Measurements from ENCODE around the gene MCUB. TPM values are rescaled to one million over a fixed set of nuclear protein-coding genes. Genes with fewer than 3 reads are reported as not detected.

MCUB gene
- total and polyA plus RNA-seq, 7 donors = 4.2 to 18.0 (median 8.2) TPM

DNA sequence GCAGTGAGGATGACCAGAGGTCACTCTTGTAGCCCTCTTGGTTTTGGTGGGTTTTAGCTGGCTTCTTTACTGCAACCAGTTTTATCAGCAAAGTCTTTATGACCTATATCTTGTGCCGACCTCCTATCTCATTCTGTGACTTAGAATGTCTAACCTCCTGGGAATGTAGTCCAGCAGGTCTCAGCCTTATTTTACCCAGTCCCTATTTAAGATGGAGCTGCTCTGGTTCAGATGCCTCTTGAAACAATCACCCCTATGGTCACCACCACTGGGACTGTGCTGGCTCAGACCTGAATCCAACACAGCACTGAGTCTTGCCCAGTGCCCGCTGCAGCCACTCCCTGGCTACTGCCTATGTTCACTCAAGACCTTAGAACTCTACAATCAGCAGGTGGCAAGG, 49.4 kb downstream of the MCUB start:
- no peak overlapping the region for H3K4me3 ChIP-seq
- TF ChIP-seq EP300 (IDR thresholded peaks at IDR 0.05) = no peak
- no peak for TF ChIP-seq POLR2AphosphoS5 (IDR thresholded peaks at IDR 0.05)
- no peak for TF ChIP-seq POLR2A (IDR thresholded peaks at IDR 0.05)
- TF ChIP-seq, protein P1, sequence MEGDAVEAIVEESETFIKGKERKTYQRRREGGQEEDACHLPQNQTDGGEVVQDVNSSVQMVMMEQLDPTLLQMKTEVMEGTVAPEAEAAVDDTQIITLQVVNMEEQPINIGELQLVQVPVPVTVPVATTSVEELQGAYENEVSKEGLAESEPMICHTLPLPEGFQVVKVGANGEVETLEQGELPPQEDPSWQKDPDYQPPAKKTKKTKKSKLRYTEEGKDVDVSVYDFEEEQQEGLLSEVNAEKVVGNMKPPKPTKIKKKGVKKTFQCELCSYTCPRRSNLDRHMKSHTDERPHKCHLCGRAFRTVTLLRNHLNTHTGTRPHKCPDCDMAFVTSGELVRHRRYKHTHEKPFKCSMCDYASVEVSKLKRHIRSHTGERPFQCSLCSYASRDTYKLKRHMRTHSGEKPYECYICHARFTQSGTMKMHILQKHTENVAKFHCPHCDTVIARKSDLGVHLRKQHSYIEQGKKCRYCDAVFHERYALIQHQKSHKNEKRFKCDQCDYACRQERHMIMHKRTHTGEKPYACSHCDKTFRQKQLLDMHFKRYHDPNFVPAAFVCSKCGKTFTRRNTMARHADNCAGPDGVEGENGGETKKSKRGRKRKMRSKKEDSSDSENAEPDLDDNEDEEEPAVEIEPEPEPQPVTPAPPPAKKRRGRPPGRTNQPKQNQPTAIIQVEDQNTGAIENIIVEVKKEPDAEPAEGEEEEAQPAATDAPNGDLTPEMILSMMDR (IDR thresholded peaks at IDR 0.05) = no peak
- no peak for DNase-seq
- no peaks in the 10 kb centered on the region for H3K36me3 ChIP-seq
- no peaks in the 10 kb centered on the region for H3K4me1 ChIP-seq
- H3K27ac ChIP-seq = no peak overlapping the region
- no peaks in the 10 kb centered on the region for H3K9me3 ChIP-seq
- intact Hi-C loops (cut with DNase I) = no loop called here
- WGBS, 2 donors = 86 to 93% methylated on average over 2 of the region's 2 CpGs
- H3K27me3 ChIP-seq = no peaks in the 10 kb centered on the region

DNA sequence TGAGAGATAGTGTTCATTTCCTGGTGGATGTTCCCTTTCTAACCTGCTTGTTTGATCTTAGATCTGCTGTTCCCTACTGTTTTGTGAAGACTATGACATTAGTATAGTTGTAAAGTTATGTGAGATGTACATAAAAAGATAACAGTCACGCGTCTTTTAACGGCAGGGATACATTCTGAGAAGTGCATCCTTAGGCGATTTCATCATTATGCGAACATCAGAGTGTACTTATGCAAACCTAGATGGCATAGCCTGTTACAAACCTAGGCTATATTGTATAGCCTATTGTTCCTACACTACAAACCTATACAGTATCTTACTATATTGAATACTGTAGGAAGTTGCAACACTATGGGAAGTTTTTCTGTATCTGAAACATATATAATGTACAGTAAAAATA, 50.4 kb downstream of the MCUB start:
- H3K27me3 ChIP-seq = no peaks in the 10 kb centered on the region
- H3K27ac ChIP-seq = no peak overlapping the region
- no peaks in the 10 kb centered on the region for H3K4me1 ChIP-seq
- intact Hi-C loops (cut with DNase I) = no loop called here
- TF ChIP-seq, protein P1 (IDR thresholded peaks at IDR 0.05) = no peak
- TF ChIP-seq EP300 (IDR thresholded peaks at IDR 0.05) = no peak
- TF ChIP-seq POLR2A (IDR thresholded peaks at IDR 0.05) = no peak
- TF ChIP-seq POLR2AphosphoS5 (IDR thresholded peaks at IDR 0.05) = no peak
- WGBS, 2 donors = 96% methylated on average over 5 of the region's 5 CpGs
- no peaks in the 10 kb centered on the region for H3K36me3 ChIP-seq
- H3K4me3 ChIP-seq = no peak overlapping the region
- no peaks in the 10 kb centered on the region for H3K9me3 ChIP-seq
- no peak for DNase-seq

DNA sequence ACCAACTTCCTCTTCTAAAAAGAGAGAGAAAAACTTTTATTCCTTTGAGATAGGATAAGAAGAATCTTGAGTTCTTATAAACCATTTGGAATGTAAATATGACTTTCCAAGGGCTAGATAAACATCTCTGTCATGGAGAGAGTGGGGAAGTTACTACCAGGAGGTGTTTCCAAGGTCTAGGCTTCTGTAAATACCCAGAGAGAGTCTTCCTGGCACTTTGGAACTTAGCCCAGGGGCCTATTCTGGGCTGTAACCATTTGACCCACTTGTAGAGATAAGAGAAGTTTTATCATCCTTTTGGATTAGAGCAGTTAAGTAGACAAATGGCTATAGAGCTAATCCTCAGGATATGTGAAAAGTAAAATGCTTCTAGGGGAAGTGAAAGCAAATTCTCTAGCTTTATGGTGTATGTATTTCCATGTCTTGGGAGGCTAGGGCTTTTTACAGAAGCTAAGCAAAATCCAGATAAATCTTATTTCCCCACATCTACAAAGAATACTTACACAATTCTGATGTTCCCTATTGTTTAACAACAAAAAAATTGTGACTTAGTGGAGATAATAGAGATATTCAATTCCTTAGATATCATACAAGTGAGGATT, 51.1 kb downstream of the MCUB start:
- no peak for TF ChIP-seq POLR2AphosphoS5 (IDR thresholded peaks at IDR 0.05)
- TF ChIP-seq EP300 (IDR thresholded peaks at IDR 0.05) = no peak
- TF ChIP-seq, protein P1 (IDR thresholded peaks at IDR 0.05) = no peak
- TF ChIP-seq POLR2A (IDR thresholded peaks at IDR 0.05) = no peak
- DNase-seq = no peak
- Histone ChIP-seq H3K4me1 (no peaks in the 10 kb centered on the region), H3K4me3 (no peak overlapping the region), H3K27ac (no peak overlapping the region), H3K9me3 (no peaks in the 10 kb centered on the region), H3K36me3 (no peaks in the 10 kb centered on the region), H3K27me3 (no peaks in the 10 kb centered on the region)
- intact Hi-C loops (cut with DNase I) = no loop called here

DNA sequence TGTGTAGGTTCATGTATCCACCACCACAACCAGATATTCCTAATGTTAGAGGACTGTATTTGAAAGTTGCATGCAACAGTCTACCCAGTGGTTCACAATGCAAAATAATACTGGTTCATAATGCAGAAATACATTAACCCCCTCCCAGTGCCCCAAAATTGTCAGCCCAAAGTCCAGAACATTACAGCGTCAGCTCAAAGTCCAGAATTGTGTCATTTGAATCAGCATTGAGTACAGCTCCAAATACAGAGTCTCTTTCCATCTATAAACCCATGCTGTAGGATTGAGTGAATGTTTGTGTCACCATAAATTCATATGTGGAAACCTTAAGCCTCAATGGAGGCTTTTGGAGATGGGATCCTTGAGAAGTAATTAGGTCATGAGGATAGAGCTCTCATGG, 54.0 kb downstream of the MCUB start:
- no peaks in the 10 kb centered on the region for H3K4me1 ChIP-seq
- no peak overlapping the region for H3K4me3 ChIP-seq
- H3K36me3 ChIP-seq = no peaks in the 10 kb centered on the region
- H3K27me3 ChIP-seq = no peaks in the 10 kb centered on the region
- DNase-seq = no peak
- H3K27ac ChIP-seq = no peak overlapping the region
- TF ChIP-seq EP300 (IDR thresholded peaks at IDR 0.05) (no peak), POLR2AphosphoS5 (IDR thresholded peaks at IDR 0.05) (no peak), POLR2A (IDR thresholded peaks at IDR 0.05) (no peak)
- TF ChIP-seq, protein P1 (IDR thresholded peaks at IDR 0.05) = no peak
- 94 to 96% methylated on average over 1 of the region's 1 CpG for WGBS, 2 donors
- intact Hi-C loops (cut with DNase I) = no loop called here
- no peaks in the 10 kb centered on the region for H3K9me3 ChIP-seq

DNA sequence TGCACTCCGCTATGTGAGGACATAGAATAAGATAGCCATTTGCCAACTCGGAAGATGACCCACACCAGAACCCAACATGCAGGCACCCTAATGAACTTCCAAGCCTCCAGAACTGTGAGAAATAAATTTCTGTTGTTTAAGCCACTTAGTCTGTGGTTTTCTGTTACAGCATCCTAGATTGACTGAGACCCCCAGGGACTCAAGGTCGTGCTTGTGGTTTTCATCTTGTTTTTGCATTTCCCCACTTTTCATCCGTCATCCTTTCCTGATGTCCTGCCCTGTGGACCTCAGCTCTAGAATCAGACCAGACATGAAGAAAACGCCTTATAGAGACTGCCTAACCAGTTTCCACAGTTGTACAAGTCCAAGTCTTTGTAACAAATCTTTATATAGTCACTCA, 54.4 kb downstream of the MCUB start:
- intact Hi-C loops (cut with DNase I) = no loop called here
- 77 to 92% methylated on average over 5 of the region's 5 CpGs for WGBS, 2 donors
- no peaks in the 10 kb centered on the region for H3K9me3 ChIP-seq
- H3K4me1 ChIP-seq = no peaks in the 10 kb centered on the region
- DNase-seq = no peak
- no peaks in the 10 kb centered on the region for H3K27me3 ChIP-seq
- no peak overlapping the region for H3K4me3 ChIP-seq
- no peak for TF ChIP-seq POLR2AphosphoS5 (IDR thresholded peaks at IDR 0.05)
- TF ChIP-seq, protein P1 (IDR thresholded peaks at IDR 0.05) = no peak
- no peaks in the 10 kb centered on the region for H3K36me3 ChIP-seq
- H3K27ac ChIP-seq = no peak overlapping the region
